HG02973 (cell line): ENCODE measurements around the gene KLC4.
"Not testable (repeated sequence)": the region's sequence is repeated elsewhere in the genome, so short reads cannot be mapped to it uniquely, and the experiment has no call there.

Experiments used
- ATAC-seq: cut with Tn5 transposase; IDR thresholded peaks from one replicate; pipeline ENCODE4 v1.9.1; 2021; ENCODE audit warnings: moderate library complexity; ENCODE audit not compliant: unreplicated experiment

The KLC4 gene

GRCh38 chr6:43090559-43090956 lies 31.1 kb downstream of the KLC4 start:
- ATAC-seq, result no peak

DNA sequence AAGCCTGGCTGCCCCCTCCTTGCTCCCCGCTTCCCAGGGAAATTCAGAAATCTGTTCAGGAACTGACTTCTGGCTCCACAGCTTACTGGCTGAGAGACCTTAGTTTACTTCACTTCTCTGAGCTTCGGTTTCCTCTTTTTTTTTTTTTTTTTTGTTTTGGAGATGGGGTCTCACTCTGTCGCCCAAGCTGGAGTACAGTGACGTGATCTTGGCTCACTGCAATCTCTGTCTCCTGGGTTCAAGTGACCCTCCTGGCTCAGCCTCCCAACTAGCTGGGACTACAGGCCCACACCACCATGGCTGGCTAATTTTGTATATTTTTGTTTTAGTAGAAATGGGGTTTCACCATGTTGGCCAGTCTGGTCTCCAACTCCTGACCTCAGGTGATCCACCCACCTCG lies 31.6 kb downstream of the KLC4 start:
- no peak for ATAC-seq

- no peak for ATAC-seq
These were observed 32.1 kb downstream of the KLC4 start for GRCh38 chr6:43091436-43091991.

DNA sequence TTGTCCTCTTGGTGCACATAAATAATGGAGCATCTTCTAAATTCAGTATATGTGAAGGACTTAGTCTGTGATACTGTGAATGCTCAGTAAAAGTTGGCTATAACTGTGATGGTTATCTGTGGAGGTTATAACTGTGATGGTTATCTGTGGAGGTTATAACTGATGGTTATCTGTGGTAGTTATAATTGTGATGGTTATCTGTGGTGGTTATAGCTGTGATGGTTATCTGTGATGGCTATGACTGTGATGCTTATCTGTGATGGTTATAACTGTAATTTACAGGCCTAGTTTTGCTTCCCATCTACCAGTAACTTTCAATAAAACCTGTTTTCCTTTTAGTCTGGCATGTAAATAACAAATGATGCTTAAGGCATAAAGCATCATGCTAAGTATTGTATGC lies 33.2 kb downstream of the KLC4 start:
- no peak for ATAC-seq

GRCh38 chr6:43093436-43094289 lies 34.2 kb downstream of the KLC4 start:
- ATAC-seq, result no peak

GRCh38 chr6:43095939-43096338 lies 36.5 kb downstream of the KLC4 start:
- ATAC-seq, result no peak

GRCh38 chr6:43096451-43097097 lies 37.1 kb downstream of the KLC4 start:
- no peak for ATAC-seq

- no peak for ATAC-seq
These were observed 37.7 kb downstream of the KLC4 start for GRCh38 chr6:43097098-43097489.

- ATAC-seq, result no peak
These were observed 38.1 kb downstream of the KLC4 start for GRCh38 chr6:43097502-43097901.

- no peak for ATAC-seq
These were observed 42.1 kb downstream of the KLC4 start for GRCh38 chr6:43101497-43101896.

GRCh38 chr6:43103253-43103876 lies 43.9 kb downstream of the KLC4 start:
- ATAC-seq, result no peak

- no peak for ATAC-seq
These were observed 46.2 kb downstream of the KLC4 start for GRCh38 chr6:43105538-43106222.

DNA sequence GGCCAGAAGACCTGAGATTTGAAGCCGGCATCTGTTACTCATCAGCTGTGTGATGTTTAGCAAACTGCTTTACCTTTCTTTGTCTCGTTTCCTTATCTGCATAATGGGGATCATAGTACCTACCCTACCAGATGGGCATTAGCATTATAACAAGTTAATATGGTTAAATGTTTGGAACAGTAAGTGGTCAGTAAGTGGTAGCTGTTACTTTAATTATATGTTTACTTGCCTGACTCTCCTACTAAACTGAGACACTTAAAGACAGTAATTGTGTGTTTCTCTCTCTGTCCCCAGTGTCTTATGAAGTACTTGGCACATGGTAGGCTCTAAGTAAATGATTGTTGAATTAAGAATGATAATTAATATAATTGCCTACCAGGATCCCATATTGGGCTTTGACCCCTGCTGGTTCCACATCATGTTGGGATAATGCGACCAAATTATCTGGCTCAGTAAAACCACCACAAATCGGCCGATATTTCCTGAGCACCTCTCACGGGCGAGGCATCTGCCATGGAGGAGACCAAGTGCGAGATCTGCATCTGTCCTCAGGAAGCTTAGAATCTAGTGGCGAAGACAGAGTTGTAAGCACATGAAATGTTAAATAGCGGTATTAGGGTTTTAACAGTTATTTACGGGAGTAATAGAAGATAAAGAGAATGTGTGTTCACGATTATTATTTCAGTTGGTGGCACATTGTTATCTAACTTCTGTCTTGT lies 48.1 kb downstream of the KLC4 start:
- no peak for ATAC-seq

- no peak for ATAC-seq
These were observed 54.2 kb downstream of the KLC4 start for GRCh38 chr6:43113431-43114260.

DNA sequence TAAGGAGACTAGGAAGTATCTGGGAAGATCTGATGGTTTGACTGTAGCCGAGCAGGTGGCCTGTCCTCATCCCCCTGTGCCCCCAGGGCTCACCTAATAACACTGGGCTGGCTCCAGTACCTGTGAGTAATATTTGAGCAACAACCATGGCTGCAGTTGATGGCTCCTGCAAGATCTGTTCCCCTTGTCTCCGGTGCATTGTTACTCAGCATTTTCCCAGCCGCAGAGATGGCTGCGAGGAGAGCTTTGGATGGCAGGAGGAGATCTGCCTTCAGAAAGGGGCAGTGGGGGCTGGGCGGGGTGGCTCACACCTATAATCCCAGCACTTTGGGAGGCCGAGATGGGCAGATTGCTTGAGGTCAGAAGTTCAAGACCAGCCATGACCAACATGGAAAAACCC lies 55.9 kb downstream of the KLC4 start:
- no peak for ATAC-seq

GRCh38 chr6:43117466-43117865 lies 58.0 kb downstream of the KLC4 start:
- not testable (repeated sequence) for ATAC-seq

DNA sequence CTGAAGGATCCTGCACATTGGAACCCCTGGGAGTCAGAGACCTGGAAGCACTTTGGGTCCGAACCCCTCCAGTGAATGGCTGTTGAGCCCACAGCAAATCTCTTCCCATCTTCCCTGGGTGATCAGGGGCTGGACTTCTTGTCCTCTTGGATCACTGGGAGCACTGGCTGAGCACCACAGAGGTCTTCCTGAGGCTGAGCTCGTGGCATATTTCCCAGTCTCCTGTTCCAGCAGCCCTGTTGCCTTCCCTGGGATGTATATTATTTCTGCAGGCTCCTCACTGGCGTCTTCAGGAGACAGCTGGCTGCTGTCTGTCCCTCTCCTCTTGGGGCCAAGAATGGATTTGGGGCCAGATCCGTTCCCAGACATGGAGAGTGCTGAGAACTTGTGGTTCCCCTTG lies 60.1 kb downstream of the KLC4 start:
- ATAC-seq, result no peak

GRCh38 chr6:43120101-43120763 lies 60.8 kb downstream of the KLC4 start:
- no peak for ATAC-seq
